HG02884 (cell line): ENCODE data around the gene ENG.
"Not testable (repeated sequence)": the region's sequence is repeated elsewhere in the genome, so short reads cannot be mapped to it uniquely, and the experiment has no call there.

Source experiments
- ATAC-seq: cut with Tn5 transposase; IDR thresholded peaks from one replicate; pipeline ENCODE4 v1.9.1; 2021; ENCODE audit warnings: mild to moderate bottlenecking, moderate library complexity; ENCODE audit not compliant: unreplicated experiment

ENG gene

GRCh38 chr9:127796225-127796813 lies 58.1 kb downstream of the ENG start:
- no peak for ATAC-seq

DNA sequence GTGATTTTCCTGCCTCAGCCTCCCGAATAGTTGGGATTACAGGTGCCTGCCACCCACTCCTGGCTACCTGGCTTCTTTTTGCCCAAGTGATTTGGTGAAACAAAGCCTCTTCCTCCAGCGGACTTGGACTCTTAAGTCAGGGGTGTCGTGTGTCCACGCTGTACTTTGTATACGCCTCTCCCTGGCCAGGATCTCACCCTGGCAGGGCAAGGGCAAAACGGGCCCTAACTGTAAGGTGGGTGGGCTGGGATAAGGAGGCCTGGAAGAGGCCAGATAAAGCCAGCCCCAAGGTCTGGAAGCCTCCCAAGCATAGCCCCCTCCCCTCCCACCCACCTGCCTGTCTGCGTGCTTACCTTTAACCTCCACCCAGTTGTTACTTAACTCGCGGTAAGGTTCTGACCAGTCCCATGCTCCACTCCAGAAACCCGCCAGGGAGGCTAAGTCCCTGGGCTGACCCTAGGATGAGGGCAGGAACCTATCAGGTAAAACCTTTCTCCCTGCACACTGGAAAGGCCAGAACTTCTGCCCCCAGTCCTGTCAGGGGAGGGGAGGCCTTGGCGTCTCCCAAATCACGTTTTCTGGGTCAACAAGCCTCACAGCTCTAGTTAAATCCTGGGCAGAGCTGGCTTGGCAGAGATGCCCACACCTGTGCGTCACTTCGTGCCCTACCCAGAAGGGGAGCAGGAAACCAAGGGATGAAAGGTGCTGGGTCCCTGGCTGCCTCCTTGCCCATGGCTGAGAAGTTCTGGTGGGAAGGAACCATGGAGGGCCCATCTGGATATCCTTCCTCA lies 60.3 kb downstream of the ENG start:
- ATAC-seq: no peak

GRCh38 chr9:127793093-127793708 lies 61.3 kb downstream of the ENG start:
- no peak for ATAC-seq

- no peak for ATAC-seq
Measured at GRCh38 chr9:127792417-127793031, 61.9 kb downstream of the ENG start.

- ATAC-seq: no peak
Measured at GRCh38 chr9:127791085-127791484, 63.4 kb downstream of the ENG start.

DNA sequence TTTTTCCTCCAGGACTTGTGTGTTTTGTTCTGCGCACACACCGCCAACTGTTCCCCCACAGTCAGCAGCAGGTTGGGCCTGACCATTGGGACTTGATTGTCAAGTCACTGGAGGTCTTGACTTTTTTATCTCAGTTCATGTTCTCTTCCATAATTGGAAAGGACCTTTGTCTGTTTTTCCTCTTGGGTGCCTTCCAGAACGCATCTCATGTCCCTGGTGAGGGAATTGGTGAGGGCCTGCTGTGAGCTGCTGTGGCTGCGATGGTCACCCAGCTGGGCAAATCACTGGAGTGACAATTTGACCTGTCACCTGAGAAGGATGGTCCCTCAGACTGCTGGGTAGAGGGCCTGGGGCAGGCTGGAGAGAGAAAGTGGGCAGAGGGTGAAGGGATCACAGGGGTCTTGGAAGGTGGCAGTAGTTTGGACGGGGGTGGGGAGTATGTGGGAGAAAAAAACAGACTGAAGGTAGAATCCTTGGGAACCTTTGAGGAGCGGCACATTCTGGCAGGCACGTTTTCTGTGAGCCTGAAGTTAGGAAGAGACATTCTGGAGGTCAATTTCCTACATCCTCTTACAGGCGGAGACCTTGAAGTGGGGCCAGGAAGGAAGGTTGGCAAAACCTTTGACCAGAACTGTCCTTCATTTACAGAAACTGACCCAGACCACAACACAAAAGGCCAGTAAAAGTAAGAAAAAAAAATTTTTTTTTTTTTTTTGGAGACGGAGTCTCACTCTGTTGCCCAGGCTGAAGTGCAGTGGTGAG lies 64.2 kb downstream of the ENG start:
- no peak for ATAC-seq

DNA sequence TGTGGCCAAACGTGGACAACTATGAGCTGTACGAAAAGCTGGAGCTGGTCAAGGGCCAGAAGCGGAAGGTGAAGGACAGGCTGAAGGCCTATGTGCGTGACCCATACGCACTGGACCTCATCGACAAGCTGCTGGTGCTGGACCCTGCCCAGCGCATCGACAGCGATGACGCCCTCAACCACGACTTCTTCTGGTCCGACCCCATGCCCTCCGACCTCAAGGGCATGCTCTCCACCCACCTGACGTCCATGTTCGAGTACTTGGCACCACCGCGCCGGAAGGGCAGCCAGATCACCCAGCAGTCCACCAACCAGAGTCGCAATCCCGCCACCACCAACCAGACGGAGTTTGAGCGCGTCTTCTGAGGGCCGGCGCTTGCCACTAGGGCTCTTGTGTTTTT lies 65.3 kb downstream of the ENG start:
- ATAC-seq: no peak

- no peak for ATAC-seq
Measured at GRCh38 chr9:127788337-127789011, 66.0 kb downstream of the ENG start.

GRCh38 chr9:127786773-127787104 lies 67.7 kb downstream of the ENG start:
- ATAC-seq: no peak

- peak; percentile 49 for ATAC-seq
Measured at GRCh38 chr9:127785933-127786772, 68.3 kb downstream of the ENG start, which contains the start of gene CDK9. TSS of gene CDK9 (plus strand) at chr9:127786034. CDS start at chr9:127786149, 115 bp downstream.

DNA sequence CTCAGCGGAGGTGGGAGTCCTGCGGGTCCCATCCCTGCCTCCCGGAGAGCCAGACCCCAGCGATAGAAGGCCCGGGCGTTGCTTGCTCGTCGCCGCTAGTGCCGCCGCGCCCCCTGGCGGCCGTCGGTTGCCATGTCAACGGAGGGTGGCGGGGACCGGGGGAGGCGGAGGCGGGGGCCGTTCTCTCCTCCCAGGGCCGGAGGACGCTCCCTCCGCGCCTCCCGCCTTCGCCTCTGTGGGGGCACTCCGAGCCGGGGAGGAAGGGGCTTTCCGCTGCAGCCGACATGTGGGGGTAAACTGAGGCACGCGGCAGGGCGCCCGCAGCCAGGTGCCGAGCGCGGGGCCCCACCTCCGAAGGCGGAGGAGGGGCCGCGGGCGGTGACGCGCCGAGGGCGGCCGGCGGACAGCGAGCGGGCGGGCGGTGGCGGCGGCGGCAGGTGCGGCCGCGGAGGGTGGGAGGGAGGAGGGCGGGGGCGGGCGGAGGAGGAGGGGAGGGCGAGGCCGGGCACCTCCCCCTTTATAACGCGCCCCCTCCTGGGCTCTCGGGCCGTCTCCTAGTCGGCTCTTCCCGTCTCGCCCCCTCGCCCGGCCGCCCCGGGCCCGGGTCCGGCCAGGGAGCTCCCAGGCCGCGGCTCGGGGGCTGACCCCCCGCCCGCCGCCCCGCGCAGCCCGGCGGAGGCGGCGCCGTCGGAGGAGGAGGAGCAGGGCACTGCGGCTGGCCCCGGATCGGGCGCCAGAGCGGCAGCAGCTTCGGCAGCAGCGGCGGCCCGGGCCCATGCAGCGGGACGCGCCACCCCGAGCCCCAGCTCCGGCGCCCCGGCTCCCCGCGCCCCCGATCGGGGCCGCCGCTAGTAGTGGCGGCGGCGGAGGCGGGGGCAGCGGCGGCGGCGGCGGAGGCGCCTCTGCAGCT lies 69.2 kb downstream of the ENG start:
- peak; percentile 40 for ATAC-seq

DNA sequence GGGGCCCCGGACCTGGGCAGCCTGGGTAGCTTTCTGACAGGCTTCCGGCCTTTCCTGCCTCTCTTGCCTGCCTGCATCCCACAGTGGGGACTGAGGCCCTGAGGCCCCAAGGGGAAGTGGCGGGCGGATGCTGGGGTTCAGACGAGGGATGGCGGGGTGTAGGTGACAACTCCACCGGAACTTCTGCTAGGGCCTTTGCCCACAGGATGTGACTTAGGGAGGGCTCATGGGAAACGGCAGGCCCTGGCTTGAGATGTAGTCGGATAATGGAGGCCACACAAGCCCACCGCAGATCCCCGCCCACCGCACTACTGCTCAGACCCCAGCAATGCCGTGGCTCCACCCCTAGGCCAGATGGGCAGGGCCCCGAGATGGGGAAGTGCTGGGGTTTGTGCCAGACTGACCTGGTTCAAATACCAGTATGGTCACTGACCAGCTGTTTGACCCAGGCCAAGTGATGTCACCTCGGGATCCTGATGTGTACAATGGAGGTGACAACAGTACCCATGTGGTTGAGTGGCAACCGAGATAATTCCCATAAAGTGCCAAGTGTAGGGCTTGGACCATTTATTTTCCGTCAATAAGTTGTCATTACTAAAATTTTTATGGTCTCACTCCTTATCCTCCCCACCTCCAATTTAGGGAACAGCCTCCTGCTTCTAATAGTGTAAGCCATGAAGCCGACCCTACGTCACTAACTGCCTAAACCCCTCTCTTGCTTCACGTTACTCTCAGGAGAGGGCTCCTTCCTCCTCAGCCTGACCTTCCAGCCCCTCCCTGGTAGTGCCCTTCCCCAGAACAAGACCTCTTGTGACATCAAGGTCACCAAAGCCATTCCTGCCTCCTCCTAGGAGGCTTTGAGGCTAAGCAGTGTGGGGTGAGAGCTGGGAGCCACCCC lies 71.1 kb downstream of the ENG start:
- no peak for ATAC-seq

- no peak for ATAC-seq
Measured at GRCh38 chr9:127781806-127782205, 72.7 kb downstream of the ENG start.

DNA sequence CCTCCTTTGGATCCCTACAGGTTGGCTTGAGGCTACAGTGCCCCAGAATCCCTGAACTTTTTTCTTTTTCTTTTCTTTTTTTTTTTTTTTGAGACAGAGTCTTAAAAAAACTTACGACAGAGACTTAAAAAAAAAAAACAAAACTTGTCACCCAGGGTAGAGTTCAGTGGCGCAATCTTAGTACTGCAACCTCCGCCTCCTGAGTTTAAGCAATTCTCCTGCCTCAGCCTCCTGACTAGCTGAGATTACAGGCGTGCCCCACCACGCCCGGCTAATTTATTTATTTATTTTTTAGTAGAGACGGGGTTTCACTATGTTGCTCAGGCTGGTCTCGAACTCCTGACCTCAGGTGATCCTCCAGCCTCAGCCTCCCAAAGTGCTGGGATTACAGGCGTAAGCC lies 73.5 kb downstream of the ENG start:
- ATAC-seq: not testable (repeated sequence)

GRCh38 chr9:127780126-127780885 lies 74.2 kb downstream of the ENG start:
- no peak for ATAC-seq

- ATAC-seq: peak; percentile 36
Measured at GRCh38 chr9:127779136-127779981, 75.1 kb downstream of the ENG start.
